ENCODE measurements around the gene RBM23.

DNA sequence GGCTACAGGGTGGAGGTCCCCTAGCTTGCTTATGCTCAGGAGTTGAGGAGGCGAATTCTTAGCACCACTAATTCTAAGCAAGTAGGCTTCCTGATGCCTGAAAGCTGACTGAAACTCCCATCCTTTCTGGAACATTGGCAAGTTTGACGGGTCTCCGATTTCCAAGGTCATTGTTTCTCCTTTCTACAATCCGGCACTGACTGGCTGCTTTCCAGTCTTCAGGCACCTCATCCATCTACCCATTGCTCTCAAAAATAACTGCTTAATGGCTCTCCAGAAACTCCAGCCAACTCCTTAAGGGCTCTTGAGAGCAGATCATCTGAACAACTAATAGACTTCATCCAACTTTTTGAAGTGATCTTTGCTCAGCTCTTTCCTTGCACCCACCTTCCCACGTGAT is 22.6 kb downstream of the RBM23 start:
- TF ChIP-seq, protein P1, sequence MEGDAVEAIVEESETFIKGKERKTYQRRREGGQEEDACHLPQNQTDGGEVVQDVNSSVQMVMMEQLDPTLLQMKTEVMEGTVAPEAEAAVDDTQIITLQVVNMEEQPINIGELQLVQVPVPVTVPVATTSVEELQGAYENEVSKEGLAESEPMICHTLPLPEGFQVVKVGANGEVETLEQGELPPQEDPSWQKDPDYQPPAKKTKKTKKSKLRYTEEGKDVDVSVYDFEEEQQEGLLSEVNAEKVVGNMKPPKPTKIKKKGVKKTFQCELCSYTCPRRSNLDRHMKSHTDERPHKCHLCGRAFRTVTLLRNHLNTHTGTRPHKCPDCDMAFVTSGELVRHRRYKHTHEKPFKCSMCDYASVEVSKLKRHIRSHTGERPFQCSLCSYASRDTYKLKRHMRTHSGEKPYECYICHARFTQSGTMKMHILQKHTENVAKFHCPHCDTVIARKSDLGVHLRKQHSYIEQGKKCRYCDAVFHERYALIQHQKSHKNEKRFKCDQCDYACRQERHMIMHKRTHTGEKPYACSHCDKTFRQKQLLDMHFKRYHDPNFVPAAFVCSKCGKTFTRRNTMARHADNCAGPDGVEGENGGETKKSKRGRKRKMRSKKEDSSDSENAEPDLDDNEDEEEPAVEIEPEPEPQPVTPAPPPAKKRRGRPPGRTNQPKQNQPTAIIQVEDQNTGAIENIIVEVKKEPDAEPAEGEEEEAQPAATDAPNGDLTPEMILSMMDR (IDR thresholded peaks at IDR 0.05): no peak
- no peak for TF ChIP-seq POLR2A (IDR thresholded peaks at IDR 0.05)
- TF ChIP-seq EP300 (IDR thresholded peaks at IDR 0.05): no peak
